IMR-90 (cell line): ENCODE data around the gene IL6. TPM values are rescaled to one million over a fixed set of nuclear protein-coding genes. Genes with fewer than 3 reads are reported as not detected.
"Not testable (repeated sequence)": the region's sequence is repeated elsewhere in the genome, so short reads cannot be mapped to it uniquely, and the experiment has no call there.

ENCODE experiments used
- ATAC-seq: fragments of 200-7000 bp; cut with Tn5 transposase; 2 replicates; pipeline ENCODE4 v1.9.1; 2020; ENCODE audit warnings: low read depth, mild to moderate bottlenecking, moderate library complexity
- BruUV-seq: library from RNA; stranded (reverse); fragments of 400-500 nt; replicated peaks from 2 replicates; lab custom pipeline; 2021; lab: Mats Ljungman, UMichigan
- CTCF ChIA-PET: fragments of 300-600 bp; formaldehyde crosslinking; extraction: SDS; loops from one replicate; lab custom pipeline; 2021; ENCODE audit warnings: antibody characterized with exemption; lab: Yijun Ruan, JAX
- POLR2A ChIA-PET: fragments of 300-600 bp; sonication (Branson Sonifier 250); formaldehyde crosslinking; loops from one replicate; lab custom pipeline; 2022; ENCODE audit warnings: antibody characterized with exemption; ENCODE audit not compliant: unreplicated experiment; lab: Charles Lee
- DNase-seq: peaks from one replicate; pipeline ENCODE4 v3.0.0; 2013
- H2AFZ ChIP-seq: replicated peaks from 2 replicates; pipeline ENCODE3; 2013; ENCODE audit warnings: low read length, mild to moderate bottlenecking; ENCODE audit not compliant: poor library complexity
- H2AK5ac ChIP-seq: 2 replicates; pipeline ENCODE4 v1.6.1; 2013; ENCODE audit warnings: low read depth, low read length, inconsistent platforms
- H2AK9ac ChIP-seq: replicated peaks from 2 replicates; pipeline ENCODE3; 2013; ENCODE audit warnings: mild to moderate bottlenecking, low read depth, low read length, moderate library complexity; ENCODE audit not compliant: poor library complexity
- H2BK120ac ChIP-seq: 2 replicates; pipeline ENCODE4 v1.6.1; 2013; ENCODE audit warnings: low read depth, low read length, inconsistent platforms
- H2BK15ac ChIP-seq: 3 replicates; pipeline ENCODE4 v1.6.1; 2013; ENCODE audit warnings: low read depth, low read length, inconsistent platforms
- H2BK20ac ChIP-seq: 2 replicates; pipeline ENCODE4 v1.6.1; 2013; ENCODE audit warnings: low read depth, mild to moderate bottlenecking, inconsistent platforms, low read length, moderate library complexity
- H2BK5ac ChIP-seq: 2 replicates; pipeline ENCODE4 v1.6.1; 2013; ENCODE audit warnings: mild to moderate bottlenecking, low read depth, low read length, inconsistent platforms; ENCODE audit not compliant: poor library complexity, severe bottlenecking
- H3K14ac ChIP-seq: replicated peaks from 2 replicates; pipeline ENCODE4 v1.6.1; 2013; ENCODE audit warnings: low read depth, low read length, inconsistent platforms
- H3K18ac ChIP-seq: 2 replicates; pipeline ENCODE4 v1.6.1; 2013; ENCODE audit warnings: low read depth, low read length, control low read depth
- H3K23ac ChIP-seq: 2 replicates; pipeline ENCODE4 v1.6.1; 2013; ENCODE audit warnings: low read depth, low read length, inconsistent platforms
- H3K27ac ChIP-seq: 2 replicates; pipeline ENCODE4 v1.5.1; 2013; ENCODE audit warnings: mild to moderate bottlenecking, control low read depth, low read length; ENCODE audit not compliant: insufficient read depth
- H3K27me3 ChIP-seq: 2 replicates; pipeline ENCODE4 v1.6.1; 2013; ENCODE audit warnings: low read length; ENCODE audit not compliant: control insufficient read depth, insufficient read depth
- H3K36me3 ChIP-seq: 2 replicates; pipeline ENCODE4 v1.6.1; 2013; ENCODE audit warnings: low read length, mixed read lengths; ENCODE audit not compliant: control insufficient read depth, insufficient read depth
- H3K4ac ChIP-seq: 2 replicates; pipeline ENCODE4 v1.6.1; 2013; ENCODE audit warnings: low read depth, low read length, inconsistent platforms
- H3K4me1 ChIP-seq: 2 replicates; pipeline ENCODE4 v1.6.1; 2013; ENCODE audit warnings: low read length, mixed read lengths; ENCODE audit not compliant: control insufficient read depth, insufficient read depth
- H3K4me2 ChIP-seq: 2 replicates; pipeline ENCODE4 v1.6.1; 2013; ENCODE audit warnings: low read depth, mild to moderate bottlenecking, control low read depth, low read length, moderate library complexity
- H3K4me3 ChIP-seq: 2 replicates; pipeline ENCODE4 v1.5.1; 2013; ENCODE audit warnings: low read depth, mild to moderate bottlenecking, control low read depth, low read length, moderate library complexity; ENCODE audit not compliant: insufficient read depth
- H3K56ac ChIP-seq: 2 replicates; pipeline ENCODE4 v1.6.1; 2013; ENCODE audit warnings: low read length, inconsistent platforms; ENCODE audit not compliant: insufficient read depth; ENCODE audit errors: extremely low read depth
- H3K79me1 ChIP-seq, 2 experiments: 2 replicates each; pipeline ENCODE4 v1.6.1; 2013; ENCODE audit warnings: low read length in 2 of 2, inconsistent platforms in 1 of 2, low read depth in 1 of 2
- H3K9ac ChIP-seq: 2 replicates; pipeline ENCODE4 v1.6.1; 2013; ENCODE audit warnings: low read depth, low read length, control low read depth
- H3K9me1 ChIP-seq: 2 replicates; pipeline ENCODE4 v1.6.1; 2013; ENCODE audit warnings: low read length, inconsistent platforms; ENCODE audit not compliant: insufficient read depth
- H3K9me3 ChIP-seq: 2 replicates; pipeline ENCODE4 v1.6.1; 2013; ENCODE audit warnings: low read length; ENCODE audit not compliant: control insufficient read depth, insufficient read depth
- H4K20me1 ChIP-seq: 2 replicates; pipeline ENCODE4 v1.6.1; 2013; ENCODE audit warnings: low read length, inconsistent platforms; ENCODE audit not compliant: insufficient read depth
- H4K5ac ChIP-seq: 2 replicates; pipeline ENCODE4 v1.6.1; 2013; ENCODE audit warnings: mild to moderate bottlenecking, low read depth, low read length, control low read depth
- H4K8ac ChIP-seq, 2 experiments: 2 replicates each; pipeline ENCODE4 v1.6.1; 2013; ENCODE audit warnings: low read depth in 2 of 2, low read length in 2 of 2, control low read depth in 1 of 2, inconsistent platforms in 1 of 2
- H4K91ac ChIP-seq: 2 replicates; pipeline ENCODE4 v1.6.1; 2013; ENCODE audit warnings: low read depth, low read length, inconsistent platforms; ENCODE audit not compliant: insufficient read depth
- WGBS, 2 experiments: methylation state at CpG; one replicate each; pipeline versions ENCODE4 v1.1.5 to v1.1.7; 2013; ENCODE audit warnings: missing lambda C conversion rate in 2 of 2; ENCODE audit not compliant: insufficient read length in 1 of 2; ENCODE audit errors: extremely low coverage in 2 of 2; 5-methylcytosine and 5-hydroxymethylcytosine counted together
- dilution Hi-C: fragments of 300-500 bp; cut with HindIII; formaldehyde crosslinking; loops from one replicate; pipeline ENCODE4 v1.14.3; 2018; ENCODE audit warnings: low sequenced_read_pairs; ENCODE audit not compliant: unreplicated experiment
- in situ Hi-C: fragments of 300-500 bp; cut with MboI; formaldehyde crosslinking; loops from 3 replicates; pipeline ENCODE4 v1.14.3; 2019; ENCODE audit warnings: low sequenced_read_pairs, inconsistent platforms, mixed read lengths
- intact Hi-C: fragments of 100-400 bp; cut with micrococcal nuclease; formaldehyde crosslinking; loops from 2 replicates; pipeline ENCODE4 v1.10.0; 2022
- polyA plus RNA-seq, 3 experiments: library from polyadenylated mRNA; depleted of rRNA; stranded (reverse); fragments of >200 nt; gene quantifications; 2 replicates each; pipeline ENCODE4 v1.2.3, GENCODE V29; 2012; ENCODE audit warnings: low replicate concordance in 1 of 3
- total RNA-seq: library from RNA; depleted of rRNA; stranded (reverse); fragments of >200 nt; gene quantifications from 2 replicates; pipeline ENCODE4 v1.2.3, GENCODE V29; 2012

IL6 gene
- total and polyA plus RNA-seq, 2 of the 4 experiments (the other 2 are of a cell fraction) = 15.2 to 50.8 TPM

DNA sequence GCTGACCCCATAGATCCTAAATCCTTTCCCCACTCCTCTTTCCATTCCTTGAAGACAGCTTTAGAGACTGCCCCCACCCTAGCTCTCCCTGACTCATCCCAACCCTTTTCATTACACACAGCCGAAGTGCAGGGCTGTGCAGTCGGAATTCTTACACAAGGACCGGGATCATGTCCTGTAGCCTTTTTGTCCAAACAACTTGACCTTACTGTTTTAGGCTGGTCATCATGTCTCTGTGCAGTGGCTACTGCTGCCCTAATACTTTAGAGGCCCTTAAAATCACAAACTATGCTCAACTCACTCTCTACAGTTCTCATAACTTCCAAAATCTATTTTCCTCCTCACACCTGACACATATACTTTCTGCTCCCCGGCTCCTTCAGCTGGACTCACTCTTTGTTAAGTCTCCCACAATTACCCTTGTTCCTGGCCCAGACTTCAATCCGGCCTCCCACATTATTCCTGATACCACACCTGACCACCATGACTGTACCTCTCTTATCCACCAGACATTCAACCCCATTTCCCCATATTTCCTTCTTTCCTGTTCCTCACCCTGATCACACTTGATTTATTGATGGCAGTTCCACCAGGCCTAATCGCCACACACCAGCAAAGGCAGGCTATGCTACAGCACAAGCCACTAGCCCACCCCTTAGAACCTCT lies 19.8 kb upstream of the IL6 start:
- BruUV-seq, H3K4ac ChIP-seq, H3K4me2 ChIP-seq, H3K56ac ChIP-seq, H3K79me1 ChIP-seq, H3K9me3 ChIP-seq, DNase-seq, H3K27ac ChIP-seq, H2BK15ac ChIP-seq, in situ Hi-C loops, H4K91ac ChIP-seq, H2AK9ac ChIP-seq, H3K4me3 ChIP-seq, intact Hi-C loops, H3K36me3 ChIP-seq, H2BK20ac ChIP-seq, H2AK5ac ChIP-seq, H3K23ac ChIP-seq, H4K8ac ChIP-seq, H3K9me1 ChIP-seq, H3K4me1 ChIP-seq, H3K27me3 ChIP-seq, H3K18ac ChIP-seq, H4K20me1 ChIP-seq, H3K9ac ChIP-seq, H2AFZ ChIP-seq, H2BK120ac ChIP-seq, ATAC-seq, H2BK5ac ChIP-seq, dilution Hi-C loops, H4K5ac ChIP-seq, H3K14ac ChIP-seq, CTCF ChIA-PET: not testable (repeated sequence)
- POLR2A ChIA-PET = interaction anchor here (0.6 kb wide), 1 partner anchor 16 kb away, joined by 21 read pairs; no protein-coding TSS in a partner anchor
- 100% methylated on average over 1 of the region's 6 CpGs; no CpG with 5 or more reads in 1 of the 2 experiments for WGBS, 2 experiments

DNA sequence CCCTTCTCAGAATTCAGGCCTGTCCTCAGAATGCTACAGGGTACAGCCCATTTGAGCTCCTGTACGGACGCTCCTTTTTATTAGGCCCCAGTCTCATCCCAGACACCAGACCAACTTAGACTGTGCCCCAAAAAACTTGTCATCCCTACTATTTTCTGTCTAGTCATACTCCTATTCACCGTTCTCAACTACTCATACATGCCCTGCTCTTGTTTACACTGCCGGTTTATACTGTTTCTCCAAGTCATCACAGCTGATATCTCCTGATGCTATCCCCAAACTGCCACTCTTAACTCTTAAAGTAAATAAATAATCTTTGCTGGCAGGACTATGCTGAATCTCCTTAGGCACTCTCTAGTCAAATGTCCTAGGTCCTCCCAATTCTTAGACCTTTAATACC lies 18.8 kb upstream of the IL6 start:
- H2BK20ac ChIP-seq, H3K9me3 ChIP-seq, H3K4me3 ChIP-seq, DNase-seq, H3K18ac ChIP-seq, H2AFZ ChIP-seq, H3K27me3 ChIP-seq, ATAC-seq, H4K20me1 ChIP-seq, H3K79me1 ChIP-seq, H2BK5ac ChIP-seq, H3K27ac ChIP-seq, H3K4ac ChIP-seq, H4K8ac ChIP-seq, H2AK5ac ChIP-seq, H3K9me1 ChIP-seq, H3K4me2 ChIP-seq, intact Hi-C loops, POLR2A ChIA-PET, CTCF ChIA-PET, H3K36me3 ChIP-seq, in situ Hi-C loops, H2AK9ac ChIP-seq, H3K9ac ChIP-seq, H4K5ac ChIP-seq, H4K91ac ChIP-seq, H2BK120ac ChIP-seq, dilution Hi-C loops, H3K4me1 ChIP-seq, H3K14ac ChIP-seq, H3K56ac ChIP-seq, H3K23ac ChIP-seq, BruUV-seq: not testable (repeated sequence)
- peak overlapping the region; percentile 17; the same call in 1 of the 3 replicates for H2BK15ac ChIP-seq
- WGBS, 2 experiments = no CpG with 5 or more reads among the region's 4 CpGs
